ENCODE results near the gene CCDC93.

Gene CCDC93

DNA sequence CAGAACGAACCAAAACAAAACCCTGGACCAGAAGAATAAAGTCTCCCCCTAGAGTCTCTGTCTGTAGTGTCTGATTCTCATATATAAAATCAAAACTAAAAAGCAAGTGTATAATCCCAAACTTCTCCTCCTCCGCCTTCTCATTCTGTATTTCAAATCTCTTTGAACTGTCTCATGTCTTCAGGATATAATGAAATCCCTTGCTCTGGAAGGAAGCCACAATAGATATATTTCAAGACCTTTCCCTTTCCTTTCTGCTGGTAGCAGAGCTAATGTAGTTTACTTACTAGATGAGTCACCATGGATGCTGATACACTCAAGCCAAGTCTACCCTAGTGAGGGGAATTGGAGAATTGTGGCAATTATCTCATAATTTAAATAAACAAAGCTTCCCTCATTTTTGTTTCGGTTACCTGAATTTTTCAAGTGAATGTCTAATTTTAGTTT, 33.5 kb upstream of the CCDC93 start:
- in situ Hi-C loops (cut with MboI; ENCODE audit: low sequenced_read_pairs, unreplicated experiment): loop anchor here (25.0 kb wide), 1 partner anchor 815 kb away; no protein-coding TSS in a partner anchor
- no peak for TF ChIP-seq CTCF (IDR thresholded peaks at IDR 0.05; ENCODE audit: borderline replicate concordance, control extremely low read depth, extremely low read depth, insufficient read depth, missing control alignments)
- DNase-seq (ENCODE audit: low spot score): no peak

- DNase-seq (ENCODE audit: low spot score): peak; percentile 31
- in situ Hi-C loops (cut with MboI; ENCODE audit: low sequenced_read_pairs, unreplicated experiment): loop anchor here (25.0 kb wide), 1 partner anchor 816 kb away; no protein-coding TSS in a partner anchor
- TF ChIP-seq CTCF (IDR thresholded peaks at IDR 0.05; ENCODE audit: borderline replicate concordance, control extremely low read depth, extremely low read depth, insufficient read depth, missing control alignments): peak; percentile 27
These were observed 32.9 kb upstream of the CCDC93 start for GRCh38 chr2:118046634-118047210.

GRCh38 chr2:118045286-118045685, 31.4 kb upstream of the CCDC93 start:
- in situ Hi-C loops (cut with MboI; ENCODE audit: low sequenced_read_pairs, unreplicated experiment): loop anchor here (25.0 kb wide), 1 partner anchor 817 kb away; no protein-coding TSS in a partner anchor
- no peak for DNase-seq (ENCODE audit: low spot score)
- no peak for TF ChIP-seq CTCF (IDR thresholded peaks at IDR 0.05; ENCODE audit: borderline replicate concordance, control extremely low read depth, extremely low read depth, insufficient read depth, missing control alignments)

GRCh38 chr2:118044854-118045253, 31.0 kb upstream of the CCDC93 start:
- TF ChIP-seq CTCF (IDR thresholded peaks at IDR 0.05; ENCODE audit: borderline replicate concordance, control extremely low read depth, extremely low read depth, insufficient read depth, missing control alignments): no peak
- in situ Hi-C loops (cut with MboI; ENCODE audit: low sequenced_read_pairs, unreplicated experiment): loop anchor here (25.0 kb wide), 1 partner anchor 817 kb away; no protein-coding TSS in a partner anchor
- DNase-seq (ENCODE audit: low spot score): no peak

GRCh38 chr2:118044103-118044716, 30.3 kb upstream of the CCDC93 start:
- DNase-seq (ENCODE audit: low spot score): no peak
- TF ChIP-seq CTCF (IDR thresholded peaks at IDR 0.05; ENCODE audit: borderline replicate concordance, control extremely low read depth, extremely low read depth, insufficient read depth, missing control alignments): no peak
- in situ Hi-C loops (cut with MboI; ENCODE audit: low sequenced_read_pairs, unreplicated experiment): loop anchor here (25.0 kb wide), 1 partner anchor 818 kb away; no protein-coding TSS in a partner anchor

GRCh38 chr2:118040891-118041290, 27.0 kb upstream of the CCDC93 start:
- in situ Hi-C loops (cut with MboI; ENCODE audit: low sequenced_read_pairs, unreplicated experiment): loop anchor here (25.0 kb wide), 1 partner anchor 821 kb away; no protein-coding TSS in a partner anchor
- DNase-seq (ENCODE audit: low spot score): no peak
- TF ChIP-seq CTCF (IDR thresholded peaks at IDR 0.05; ENCODE audit: borderline replicate concordance, control extremely low read depth, extremely low read depth, insufficient read depth, missing control alignments): no peak
